Upper lobe of right lung (tissue), 1 donor: ENCODE results near the gene CYFIP1. TPM values are rescaled to one million over a fixed set of nuclear protein-coding genes. Genes with fewer than 3 reads are reported as not detected.

ENCODE experiments used
- ATAC-seq: fragments of 200-7000 bp; cut with Tn5 transposase; one replicate; pipeline ENCODE4 v1.9.1; 2020; ENCODE audit warnings: mild to moderate bottlenecking, moderate library complexity
- DNase-seq: peaks from one replicate; pipeline ENCODE4 v3.0.0-alpha.2; 2020
- H3K27ac ChIP-seq: fragments of 200-600 bp; one replicate; pipeline ENCODE4 v1.8.0; 2022
- H3K27me3 ChIP-seq: fragments of 200-600 bp; one replicate; pipeline ENCODE4 v1.8.0; 2022; ENCODE audit warnings: mild to moderate bottlenecking
- H3K36me3 ChIP-seq: fragments of 200-600 bp; one replicate; pipeline ENCODE4 v1.8.0; 2022
- H3K4me1 ChIP-seq: fragments of 200-600 bp; one replicate; pipeline ENCODE4 v1.8.0; 2022
- H3K4me3 ChIP-seq: fragments of 200-600 bp; one replicate; pipeline ENCODE4 v1.8.0; 2022; ENCODE audit warnings: mild to moderate bottlenecking
- H3K9me3 ChIP-seq: fragments of 200-600 bp; one replicate; pipeline ENCODE4 v1.8.0; 2022
- intact Hi-C: fragments of 100-400 bp; cut with DNase I; formaldehyde crosslinking; loops from one replicate; pipeline ENCODE4 v1.11.0; 2022
- total RNA-seq: library from RNA; stranded (reverse); fragmentation: NEBNext Ultra II Directional; extraction: Animal tissue kit (Norgen Biotek cat#: 25700); gene quantifications from one replicate; pipeline ENCODE4 v1.2.1, GENCODE V29; 2021
- TF ChIP-seq, protein P1 (sequence below): fragments of 200-600 bp; IDR thresholded peaks from one replicate; pipeline ENCODE4 v1.8.0; 2022; ENCODE audit warnings: antibody characterized with exemption
- donor health status: DM: no; HTN: yes; CAD: no; lungs with severe emphysema.

Gene CYFIP1
- total RNA-seq, 1 donor from 2014 or later: 139 TPM

DNA sequence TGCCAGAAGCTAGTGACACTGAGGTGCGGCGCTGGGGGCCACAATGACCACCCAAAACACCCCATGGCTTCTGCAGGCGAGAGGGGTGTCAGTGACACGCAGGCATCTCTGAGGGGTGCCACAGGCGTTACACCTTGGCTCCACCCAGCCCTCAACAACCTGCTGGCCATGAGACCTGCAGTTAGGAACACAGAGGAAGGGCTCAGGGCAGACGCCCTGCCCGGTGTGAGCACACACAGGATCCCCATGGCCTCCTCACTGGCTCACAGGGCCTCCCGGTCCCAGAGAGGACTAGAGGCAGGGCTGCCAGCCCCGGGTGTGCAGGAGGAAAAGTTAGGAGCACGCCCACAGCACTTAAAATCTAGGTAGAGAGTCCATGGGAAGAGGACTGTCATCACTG, 35.1 kb downstream of the CYFIP1 start:
- Histone ChIP-seq H3K4me3 (no peak overlapping the region), H3K27ac (no peak overlapping the region), H3K4me1 (peaks cover 19% of the 10 kb centered on the region), H3K9me3 (no peaks in the 10 kb centered on the region), H3K27me3 (no peaks in the 10 kb centered on the region), H3K36me3 (peaks cover 50% of the 10 kb centered on the region)
- intact Hi-C loops: no loop called here
- TF ChIP-seq, protein P1, sequence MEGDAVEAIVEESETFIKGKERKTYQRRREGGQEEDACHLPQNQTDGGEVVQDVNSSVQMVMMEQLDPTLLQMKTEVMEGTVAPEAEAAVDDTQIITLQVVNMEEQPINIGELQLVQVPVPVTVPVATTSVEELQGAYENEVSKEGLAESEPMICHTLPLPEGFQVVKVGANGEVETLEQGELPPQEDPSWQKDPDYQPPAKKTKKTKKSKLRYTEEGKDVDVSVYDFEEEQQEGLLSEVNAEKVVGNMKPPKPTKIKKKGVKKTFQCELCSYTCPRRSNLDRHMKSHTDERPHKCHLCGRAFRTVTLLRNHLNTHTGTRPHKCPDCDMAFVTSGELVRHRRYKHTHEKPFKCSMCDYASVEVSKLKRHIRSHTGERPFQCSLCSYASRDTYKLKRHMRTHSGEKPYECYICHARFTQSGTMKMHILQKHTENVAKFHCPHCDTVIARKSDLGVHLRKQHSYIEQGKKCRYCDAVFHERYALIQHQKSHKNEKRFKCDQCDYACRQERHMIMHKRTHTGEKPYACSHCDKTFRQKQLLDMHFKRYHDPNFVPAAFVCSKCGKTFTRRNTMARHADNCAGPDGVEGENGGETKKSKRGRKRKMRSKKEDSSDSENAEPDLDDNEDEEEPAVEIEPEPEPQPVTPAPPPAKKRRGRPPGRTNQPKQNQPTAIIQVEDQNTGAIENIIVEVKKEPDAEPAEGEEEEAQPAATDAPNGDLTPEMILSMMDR: no peak
- no peak for DNase-seq
- no peak for ATAC-seq

DNA sequence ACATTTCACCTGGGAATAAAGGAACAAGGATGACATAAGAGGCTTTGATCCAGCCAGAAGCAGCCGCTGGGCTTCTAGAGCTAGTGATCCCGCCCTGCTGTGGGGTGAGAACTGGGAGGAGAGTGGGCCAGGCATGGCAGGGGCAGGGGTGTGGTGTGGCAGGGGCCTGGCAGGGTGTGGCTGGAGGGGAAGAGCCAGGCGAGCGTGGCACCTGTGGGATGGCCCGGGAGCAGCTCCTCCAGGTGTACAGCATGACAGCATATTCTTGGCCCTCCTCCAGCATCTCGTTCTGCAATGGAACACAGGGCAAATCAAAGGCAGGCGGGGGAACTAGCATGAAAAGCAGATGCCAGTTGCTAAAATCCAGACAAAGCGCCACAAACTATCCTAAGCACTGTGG, 35.5 kb downstream of the CYFIP1 start:
- DNase-seq (no peak), ATAC-seq (no peak)
- TF ChIP-seq, protein P1: no peak
- H3K4me1 ChIP-seq: peaks cover 15% of the 10 kb centered on the region
- H3K9me3 ChIP-seq: no peaks in the 10 kb centered on the region
- peaks cover 50% of the 10 kb centered on the region for H3K36me3 ChIP-seq
- H3K27ac ChIP-seq: no peak overlapping the region
- H3K27me3 ChIP-seq: no peaks in the 10 kb centered on the region
- H3K4me3 ChIP-seq: no peak overlapping the region
- intact Hi-C loops: no loop called here

DNA sequence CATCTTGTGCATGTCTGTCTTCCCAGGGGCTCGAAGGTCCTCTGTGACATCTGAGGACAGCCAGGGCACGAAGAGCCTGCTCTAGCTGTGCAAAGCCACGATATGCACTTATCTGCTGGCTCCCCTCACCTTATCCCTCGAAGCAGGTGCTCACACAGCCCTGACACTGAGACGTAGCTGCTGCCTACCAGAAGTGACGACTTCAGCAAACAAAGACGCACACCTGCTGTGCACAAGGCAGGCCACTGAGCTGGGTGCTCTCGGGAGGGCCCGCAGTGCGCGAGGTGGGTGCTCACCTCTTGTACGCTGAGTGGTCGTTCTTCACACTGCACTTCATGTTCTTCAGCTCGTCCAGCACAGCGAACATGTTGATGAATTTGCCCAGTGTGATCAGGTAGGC, 37.3 kb downstream of the CYFIP1 start:
- Histone ChIP-seq H3K4me3 (no peak overlapping the region), H3K4me1 (no peaks in the 10 kb centered on the region), H3K36me3 (peaks cover 63% of the 10 kb centered on the region), H3K9me3 (no peaks in the 10 kb centered on the region), H3K27ac (no peak overlapping the region), H3K27me3 (no peaks in the 10 kb centered on the region)
- intact Hi-C loops: no loop called here
- TF ChIP-seq, protein P1: no peak
- ATAC-seq: no peak
- no peak for DNase-seq

DNA sequence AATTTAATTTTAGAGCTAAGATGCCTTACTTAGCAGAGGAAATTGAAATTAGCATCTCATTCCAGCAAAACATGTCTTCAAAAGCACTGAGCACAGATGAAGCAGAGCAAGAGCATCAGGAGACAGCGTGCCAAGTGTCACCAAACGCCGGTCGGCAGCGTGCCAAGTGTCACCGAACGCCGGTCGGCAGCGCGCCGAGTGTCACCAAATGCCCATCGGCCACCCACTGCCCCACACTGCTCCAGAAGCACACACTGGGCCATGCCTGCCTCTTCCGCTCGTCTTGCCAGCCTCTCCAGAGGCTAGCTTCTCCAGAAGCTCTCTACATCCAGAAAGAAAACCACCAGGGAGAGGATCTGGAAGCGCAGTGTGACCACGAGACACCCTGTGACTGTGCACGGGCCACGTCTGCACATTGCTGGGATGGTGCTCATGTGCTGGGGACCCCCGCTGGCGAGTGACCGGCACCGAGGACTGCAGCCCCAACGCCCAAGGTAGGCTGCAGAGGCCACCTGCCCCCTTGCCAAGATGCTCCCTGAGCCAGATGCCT, 37.8 kb downstream of the CYFIP1 start:
- H3K9me3 ChIP-seq: no peaks in the 10 kb centered on the region
- intact Hi-C loops: no loop called here
- H3K36me3 ChIP-seq: peaks cover 67% of the 10 kb centered on the region
- TF ChIP-seq, protein P1: no peak
- H3K4me1 ChIP-seq: no peaks in the 10 kb centered on the region
- DNase-seq (no peak), ATAC-seq (no peak)
- H3K27ac ChIP-seq: no peak overlapping the region
- H3K4me3 ChIP-seq: no peak overlapping the region
- H3K27me3 ChIP-seq: no peaks in the 10 kb centered on the region

DNA sequence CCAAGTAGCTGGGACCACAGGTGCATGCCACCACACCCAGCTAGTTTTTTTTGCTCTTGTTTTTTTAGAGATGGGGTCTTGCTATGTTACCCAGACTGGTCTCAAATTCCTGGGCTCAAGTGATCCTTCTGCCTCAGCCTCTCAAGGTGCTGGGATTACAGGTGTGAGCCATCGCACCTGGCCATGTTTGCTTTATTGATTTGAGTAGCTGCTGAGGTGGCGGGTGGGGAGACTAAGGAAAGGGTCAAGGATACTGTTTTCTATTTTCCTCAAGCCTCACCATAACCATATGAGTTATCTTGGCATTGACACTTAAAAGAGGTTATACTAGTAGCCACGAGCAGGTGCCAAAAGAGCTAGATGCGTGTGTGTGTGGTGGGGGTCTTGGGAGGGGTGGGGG, 39.0 kb downstream of the CYFIP1 start:
- DNase-seq (no peak), ATAC-seq (no peak)
- H3K4me3 ChIP-seq: no peak overlapping the region
- no peaks in the 10 kb centered on the region for H3K9me3 ChIP-seq
- no peaks in the 10 kb centered on the region for H3K4me1 ChIP-seq
- no peaks in the 10 kb centered on the region for H3K27me3 ChIP-seq
- TF ChIP-seq, protein P1: no peak
- H3K36me3 ChIP-seq: peaks cover 72% of the 10 kb centered on the region
- H3K27ac ChIP-seq: no peak overlapping the region
- intact Hi-C loops: no loop called here

DNA sequence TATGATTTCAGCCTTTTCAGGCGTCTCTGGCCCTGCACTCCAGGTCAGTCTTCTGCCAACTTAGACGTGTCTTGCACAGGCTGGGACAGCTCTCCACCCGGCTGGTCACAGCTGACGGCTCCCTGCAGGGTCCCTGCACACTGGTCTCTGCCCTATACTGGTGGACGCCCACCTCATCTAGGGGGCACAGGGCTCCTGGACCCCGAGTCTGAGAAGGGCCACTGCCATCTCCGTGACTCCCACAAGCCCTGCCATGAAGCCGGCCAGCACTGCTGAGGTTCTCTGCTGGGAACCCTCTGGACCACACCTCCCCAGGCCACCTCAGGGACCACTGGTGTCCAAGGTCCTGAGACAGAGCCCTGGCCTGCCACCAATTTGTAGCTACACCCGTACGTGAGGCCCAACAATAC, 40.5 kb downstream of the CYFIP1 start:
- H3K36me3 ChIP-seq: peaks cover 77% of the 10 kb centered on the region
- H3K4me3 ChIP-seq: no peak overlapping the region
- H3K4me1 ChIP-seq: no peaks in the 10 kb centered on the region
- ATAC-seq (peak; percentile 12), DNase-seq (no peak)
- intact Hi-C loops: no loop called here
- no peak overlapping the region for H3K27ac ChIP-seq
- H3K27me3 ChIP-seq: no peaks in the 10 kb centered on the region
- no peaks in the 10 kb centered on the region for H3K9me3 ChIP-seq
- TF ChIP-seq, protein P1: no peak
